GM23248 (cell line): Measurements from ENCODE around the gene LHX1. TPM values are rescaled to one million over a fixed set of nuclear protein-coding genes. Genes with fewer than 3 reads are reported as not detected.

ENCODE experiments used
- DNase-seq: peaks from one replicate; pipeline ENCODE4 v3.0.0-alpha.2; 2015
- H2AFZ ChIP-seq: fragments of 200-600 bp; sonication (generic); 2 replicates; pipeline ENCODE4 v1.6.1; 2016; ENCODE audit warnings: antibody characterized with exemption
- H3F3A ChIP-seq: fragments of 200-600 bp; sonication (generic); 2 replicates; pipeline ENCODE4 v1.6.1; 2016; ENCODE audit warnings: mild to moderate bottlenecking, antibody characterized with exemption, mixed run types; ENCODE audit not compliant: insufficient read depth
- H3K27ac ChIP-seq: fragments of 200-600 bp; sonication (generic); 2 replicates; pipeline ENCODE4 v1.5.1; 2016; ENCODE audit warnings: mild to moderate bottlenecking
- H3K27me3 ChIP-seq: fragments of 200-600 bp; sonication (generic); replicated peaks from 2 replicates; pipeline ENCODE4 v1.6.1; 2016; ENCODE audit warnings: mild to moderate bottlenecking; ENCODE audit not compliant: insufficient read depth
- H3K36me3 ChIP-seq: fragments of 200-600 bp; sonication (generic); 2 replicates; pipeline ENCODE4 v1.6.1; 2016; ENCODE audit warnings: low read depth, mild to moderate bottlenecking
- H3K4me1 ChIP-seq: fragments of 200-600 bp; sonication (generic); 2 replicates; pipeline ENCODE4 v1.6.1; 2016; ENCODE audit warnings: mild to moderate bottlenecking; ENCODE audit not compliant: insufficient read depth
- H3K4me2 ChIP-seq: fragments of 200-600 bp; sonication (generic); one replicate; pipeline ENCODE4 v1.6.1; 2016; ENCODE audit warnings: mild to moderate bottlenecking; ENCODE audit not compliant: unreplicated experiment
- H3K4me3 ChIP-seq: fragments of 200-600 bp; sonication (generic); 2 replicates; pipeline ENCODE4 v1.5.1; 2016; ENCODE audit warnings: mild to moderate bottlenecking
- H3K79me2 ChIP-seq: fragments of 200-600 bp; sonication (generic); 2 replicates; pipeline ENCODE4 v1.6.1; 2016; ENCODE audit warnings: mild to moderate bottlenecking; ENCODE audit not compliant: insufficient read depth
- H3K9ac ChIP-seq: fragments of 200-600 bp; sonication (generic); 2 replicates; pipeline ENCODE4 v1.6.1; 2016; ENCODE audit warnings: mild to moderate bottlenecking
- H3K9me2 ChIP-seq: fragments of 200-600 bp; sonication (generic); 2 replicates; pipeline ENCODE4 v1.6.1; 2016; ENCODE audit warnings: mixed run types, mild to moderate bottlenecking, moderate library complexity; ENCODE audit not compliant: insufficient read depth
- H3K9me3 ChIP-seq: fragments of 200-600 bp; sonication (generic); one replicate; pipeline ENCODE4 v1.6.1; 2017; ENCODE audit warnings: low read depth
- H4K20me1 ChIP-seq: fragments of 200-600 bp; sonication (generic); 2 replicates; pipeline ENCODE4 v1.6.0; 2016; ENCODE audit not compliant: insufficient read depth
- EZH2 ChIP-seq: fragments of 200-600 bp; sonication (generic); IDR thresholded peaks from 2 replicates; pipeline ENCODE4 v1.6.1; 2018; ENCODE audit warnings: antibody characterized with exemption, mild to moderate bottlenecking; ENCODE audit not compliant: insufficient read depth, poor library complexity, severe bottlenecking
- EZH2phosphoT487 ChIP-seq: fragments of 200-600 bp; sonication (generic); IDR thresholded peaks from 2 replicates; pipeline ENCODE4 v1.6.1; 2018; ENCODE audit warnings: antibody characterized with exemption, moderate library complexity, mild to moderate bottlenecking, low read depth; ENCODE audit not compliant: insufficient read depth
- WGBS, 2 experiments: methylation state at CpG; one replicate each; pipeline ENCODE4 v1.1.6; 2015 to 2017; ENCODE audit warnings: low lambda C conversion rate in 2 of 2, low coverage in 1 of 2; ENCODE audit errors: missing lambda C conversion rate in 2 of 2; 5-methylcytosine and 5-hydroxymethylcytosine counted together
- in situ Hi-C: fragments of 300-500 bp; cut with MboI; formaldehyde crosslinking; loops from 2 replicates; pipeline ENCODE4 v1.15.0; 2020
- polyA plus RNA-seq: library from polyadenylated mRNA; unstranded; fragments of >200 nt; fragmentation: Nextera tagmentation; extraction: Ambion mirVana; gene quantifications from 2 replicates; pipeline ENCODE4 v1.2.1, GENCODE V29; 2016
- total RNA-seq: library from RNA; depleted of rRNA; stranded (reverse); fragments of >200 nt; shearing (Covaris generic); gene quantifications from 2 replicates; pipeline ENCODE4 v1.2.3, GENCODE V29; 2014; rRNA removed

LHX1 gene
- total RNA-seq = not detected in 2 replicates
- polyA plus RNA-seq = not detected in 2 replicates

- no peak within 1 kb of the TSS for H3K9ac ChIP-seq
- H4K20me1 ChIP-seq = no peaks in the 10 kb centered on the region
- H2AFZ ChIP-seq = peak within 1 kb of the TSS; percentile 51; the same call in 1 of the 2 replicates
- no peaks in the 10 kb centered on the region for H3K36me3 ChIP-seq
- H3K9me2 ChIP-seq = no peaks in the 10 kb centered on the region
- H3K4me1 ChIP-seq = no peaks in the 10 kb centered on the region
- H3K4me2 ChIP-seq = no peak within 1 kb of the TSS
- no peaks in the 10 kb centered on the region for H3K9me3 ChIP-seq
- TF ChIP-seq EZH2 (peak; percentile 97), EZH2phosphoT487 (peak; percentile 64)
- DNase-seq = no peak
- H3K27me3 ChIP-seq = peaks cover 95% of the 10 kb centered on the region
- in situ Hi-C loops = no loop called here
- no peak within 1 kb of the TSS for H3K27ac ChIP-seq
- H3F3A ChIP-seq = no peaks in the 10 kb centered on the region
- WGBS, 2 experiments = 3 to 4% methylated on average over 68 to 75 of the region's 75 CpGs
- peak within 1 kb of the TSS; percentile 22; the same call in 1 of the 2 replicates for H3K4me3 ChIP-seq
- H3K79me2 ChIP-seq = no peaks in the 10 kb centered on the region
Measured at GRCh38 chr17:36937001-36937958, at the start of gene LHX1. TSS of gene LHX1 (plus strand) at chr17:36937475. CDS start at chr17:36938198, 723 bp downstream.

- Histone ChIP-seq H4K20me1 (no peaks in the 10 kb centered on the region), H3K9ac (no peak overlapping the region), H3K27me3 (peaks cover 44% of the 10 kb centered on the region), H3K36me3 (no peaks in the 10 kb centered on the region), H3K4me3 (no peak overlapping the region), H3K9me2 (no peaks in the 10 kb centered on the region), H2AFZ (no peak overlapping the region), H3K9me3 (no peaks in the 10 kb centered on the region), H3K4me2 (no peak overlapping the region), H3K4me1 (no peaks in the 10 kb centered on the region), H3K79me2 (no peaks in the 10 kb centered on the region), H3F3A (no peaks in the 10 kb centered on the region), H3K27ac (no peak overlapping the region)
- in situ Hi-C loops = no loop called here
- TF ChIP-seq EZH2phosphoT487 (no peak), EZH2 (no peak)
- no peak for DNase-seq
- WGBS, 2 experiments = 31 to 34% methylated on average over 8 of the region's 8 CpGs
Measured at GRCh38 chr17:36888236-36888951, 48.9 kb upstream of the LHX1 start.

GRCh38 chr17:36889770-36890349, 47.4 kb upstream of the LHX1 start:
- Histone ChIP-seq H3K79me2 (no peaks in the 10 kb centered on the region), H3K36me3 (no peaks in the 10 kb centered on the region), H3K9me3 (no peaks in the 10 kb centered on the region), H3K27ac (no peak overlapping the region), H3K27me3 (peaks cover 34% of the 10 kb centered on the region), H3K4me1 (no peaks in the 10 kb centered on the region), H2AFZ (no peak overlapping the region), H3F3A (no peaks in the 10 kb centered on the region), H4K20me1 (no peaks in the 10 kb centered on the region), H3K9me2 (no peaks in the 10 kb centered on the region), H3K9ac (no peak overlapping the region), H3K4me2 (no peak overlapping the region), H3K4me3 (no peak overlapping the region)
- in situ Hi-C loops = no loop called here
- 23 to 25% methylated on average over 5 to 8 of the region's 8 CpGs for WGBS, 2 experiments
- DNase-seq = no peak
- TF ChIP-seq EZH2phosphoT487 = no peak
- TF ChIP-seq EZH2 = no peak

GRCh38 chr17:36890398-36891168, 46.7 kb upstream of the LHX1 start:
- H3K9me2 ChIP-seq = no peaks in the 10 kb centered on the region
- H3K79me2 ChIP-seq = no peaks in the 10 kb centered on the region
- H3K9me3 ChIP-seq = no peaks in the 10 kb centered on the region
- no peak for DNase-seq
- no peak overlapping the region for H3K4me3 ChIP-seq
- H3K4me1 ChIP-seq = no peaks in the 10 kb centered on the region
- no peak overlapping the region for H2AFZ ChIP-seq
- TF ChIP-seq EZH2phosphoT487 (no peak), EZH2 (no peak)
- no peak overlapping the region for H3K4me2 ChIP-seq
- peaks cover 27% of the 10 kb centered on the region for H3K27me3 ChIP-seq
- no peaks in the 10 kb centered on the region for H4K20me1 ChIP-seq
- in situ Hi-C loops = no loop called here
- H3K27ac ChIP-seq = no peak overlapping the region
- 18 to 19% methylated on average over 13 of the region's 13 CpGs for WGBS, 2 experiments
- H3K9ac ChIP-seq = no peak overlapping the region
- no peaks in the 10 kb centered on the region for H3K36me3 ChIP-seq
- H3F3A ChIP-seq = no peaks in the 10 kb centered on the region
